ENCODE results near the gene CERS4.
"Not testable (repeated sequence)": the region's sequence is repeated elsewhere in the genome, so short reads cannot be mapped to it uniquely, and the experiment has no call there.

DNA sequence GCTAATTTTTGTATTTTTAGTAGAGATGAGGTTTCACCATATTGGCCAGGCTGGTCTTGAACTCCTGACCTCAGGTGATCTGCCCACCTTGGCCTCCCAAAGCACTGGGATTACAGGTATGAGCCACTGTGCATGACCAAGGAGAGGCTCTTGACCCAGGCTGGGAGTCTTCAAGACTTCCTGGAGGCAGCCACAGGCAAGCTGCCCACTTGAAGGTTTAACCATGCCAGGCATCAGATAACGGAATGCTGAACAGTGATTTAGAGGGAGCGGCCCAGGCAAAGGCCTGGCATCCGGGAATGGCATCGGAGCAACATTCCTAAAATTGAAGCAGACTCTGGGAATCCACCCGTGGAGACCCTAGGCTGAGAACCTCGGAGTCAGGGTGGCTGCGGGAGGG, 9.0 kb downstream of the CERS4 start:
- not testable (repeated sequence) for TF ChIP-seq CTCF (IDR thresholded peaks at IDR 0.05 in 8 of 11, conservative IDR thresholded peaks at IDR 0.05 in 3 of 11); POLR2AphosphoS5 (IDR thresholded peaks at IDR 0.05)

Measured in spleen (tissue), 7 donors.